Measurements from ENCODE around the gene SHROOM3.
A peak's percentile ranks its signal among the peaks of the same experiment; 100 is the strongest.
"Not testable (repeated sequence)": the region's sequence is repeated elsewhere in the genome, so short reads cannot be mapped to it uniquely, and the experiment has no call there.

Gene SHROOM3

DNA sequence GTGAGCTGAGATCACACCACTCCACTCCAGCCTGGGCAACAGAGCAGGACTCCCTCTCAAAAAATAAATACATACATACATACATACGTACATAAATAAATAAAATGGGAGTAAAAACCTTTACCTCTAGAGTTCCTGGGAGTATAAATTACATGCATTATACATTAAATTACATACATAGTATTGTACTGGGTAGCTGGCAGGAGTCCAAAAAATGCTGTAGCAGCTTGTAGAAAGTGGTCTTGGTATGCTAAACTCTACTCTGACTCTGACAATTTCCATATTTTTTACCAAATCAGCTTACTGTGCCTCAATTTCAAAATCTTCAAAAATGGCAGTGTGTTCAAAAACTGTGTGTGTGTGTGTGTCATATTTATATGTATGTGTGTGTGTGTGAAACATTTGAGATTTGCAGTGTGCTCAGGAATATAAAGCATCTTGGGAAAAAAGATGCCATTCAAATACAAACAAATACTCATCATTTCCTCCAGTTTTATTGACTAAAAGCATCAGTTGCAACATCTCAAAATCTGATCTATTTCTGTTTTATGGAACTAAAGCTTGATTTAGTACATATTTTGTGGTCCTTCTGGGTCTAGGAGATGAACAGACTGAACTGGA lies 171.7 kb downstream of the SHROOM3 start:
- no peak for DNase-seq (ENCODE audit: low spot score)
- TF ChIP-seq, protein P1, sequence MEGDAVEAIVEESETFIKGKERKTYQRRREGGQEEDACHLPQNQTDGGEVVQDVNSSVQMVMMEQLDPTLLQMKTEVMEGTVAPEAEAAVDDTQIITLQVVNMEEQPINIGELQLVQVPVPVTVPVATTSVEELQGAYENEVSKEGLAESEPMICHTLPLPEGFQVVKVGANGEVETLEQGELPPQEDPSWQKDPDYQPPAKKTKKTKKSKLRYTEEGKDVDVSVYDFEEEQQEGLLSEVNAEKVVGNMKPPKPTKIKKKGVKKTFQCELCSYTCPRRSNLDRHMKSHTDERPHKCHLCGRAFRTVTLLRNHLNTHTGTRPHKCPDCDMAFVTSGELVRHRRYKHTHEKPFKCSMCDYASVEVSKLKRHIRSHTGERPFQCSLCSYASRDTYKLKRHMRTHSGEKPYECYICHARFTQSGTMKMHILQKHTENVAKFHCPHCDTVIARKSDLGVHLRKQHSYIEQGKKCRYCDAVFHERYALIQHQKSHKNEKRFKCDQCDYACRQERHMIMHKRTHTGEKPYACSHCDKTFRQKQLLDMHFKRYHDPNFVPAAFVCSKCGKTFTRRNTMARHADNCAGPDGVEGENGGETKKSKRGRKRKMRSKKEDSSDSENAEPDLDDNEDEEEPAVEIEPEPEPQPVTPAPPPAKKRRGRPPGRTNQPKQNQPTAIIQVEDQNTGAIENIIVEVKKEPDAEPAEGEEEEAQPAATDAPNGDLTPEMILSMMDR (IDR thresholded peaks at IDR 0.05; ENCODE audit: extremely low read depth, missing control alignments) = no peak

DNA sequence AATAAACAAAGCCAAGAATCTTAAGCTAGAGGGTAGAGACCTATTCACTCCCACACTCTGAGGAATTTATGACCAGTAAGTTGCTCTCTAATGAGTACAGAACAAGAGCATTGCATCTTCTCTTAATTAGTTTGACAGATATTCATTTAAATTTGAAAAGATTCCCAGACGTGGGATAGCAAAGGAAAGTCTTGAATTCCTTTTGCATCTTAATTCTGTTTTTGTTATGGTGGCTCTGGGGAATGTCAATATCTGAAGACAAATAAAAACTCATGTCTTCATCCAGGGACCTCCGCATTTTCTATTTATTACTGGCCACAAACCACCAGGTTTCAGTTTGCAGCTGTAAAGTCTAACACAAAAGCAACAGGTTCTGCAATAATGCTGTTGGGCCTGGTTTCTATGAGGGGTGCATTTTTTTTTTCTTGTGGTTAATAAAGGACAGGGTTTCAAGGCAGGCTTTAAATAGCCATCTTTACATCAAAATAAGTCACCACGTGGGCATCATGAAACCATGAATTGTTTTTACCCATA lies 172.3 kb downstream of the SHROOM3 start:
- DNase-seq (ENCODE audit: low spot score) = peak; percentile 56
- TF ChIP-seq, protein P1 (IDR thresholded peaks at IDR 0.05; ENCODE audit: extremely low read depth, missing control alignments) = no peak

DNA sequence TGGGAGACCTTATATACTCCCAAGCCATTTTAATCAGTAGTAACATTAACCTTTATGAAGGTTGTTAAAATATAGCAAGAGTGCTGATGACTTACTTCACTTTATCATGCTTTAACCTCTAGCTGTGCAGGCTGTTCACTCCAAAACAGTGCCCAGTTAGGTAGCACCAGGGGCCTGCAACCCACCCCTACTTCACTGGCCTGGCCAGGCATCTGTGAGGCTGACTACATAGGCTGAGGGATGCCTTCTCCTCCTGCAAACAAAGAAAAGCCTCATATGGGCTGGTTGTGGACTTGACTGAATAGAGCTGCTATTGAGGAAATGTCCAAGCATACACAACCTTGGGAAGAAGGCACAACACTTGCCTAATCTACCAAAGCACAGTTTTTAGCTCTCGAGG lies 172.8 kb downstream of the SHROOM3 start:
- DNase-seq (ENCODE audit: low spot score) = no peak
- TF ChIP-seq, protein P1 (IDR thresholded peaks at IDR 0.05; ENCODE audit: extremely low read depth, missing control alignments) = no peak

DNA sequence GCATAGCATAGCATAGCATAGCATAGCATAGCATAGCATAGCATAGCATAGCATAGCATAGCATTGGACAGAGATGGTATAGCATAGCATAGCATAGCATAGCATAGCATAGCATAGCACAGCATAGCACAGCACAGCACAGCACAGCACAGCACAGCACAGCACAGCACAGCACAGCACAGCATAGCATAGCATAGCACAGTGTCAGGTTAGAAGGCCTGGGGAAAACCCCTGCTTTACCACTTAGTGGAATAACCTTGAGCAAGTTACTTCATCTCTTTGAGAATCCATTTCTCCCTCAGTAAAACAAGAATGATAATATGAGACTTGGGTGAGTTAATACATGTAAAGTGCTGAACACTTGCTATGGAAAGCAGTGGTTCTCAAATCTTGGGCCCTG lies 173.5 kb downstream of the SHROOM3 start:
- DNase-seq (ENCODE audit: low spot score) = not testable (repeated sequence)

DNA sequence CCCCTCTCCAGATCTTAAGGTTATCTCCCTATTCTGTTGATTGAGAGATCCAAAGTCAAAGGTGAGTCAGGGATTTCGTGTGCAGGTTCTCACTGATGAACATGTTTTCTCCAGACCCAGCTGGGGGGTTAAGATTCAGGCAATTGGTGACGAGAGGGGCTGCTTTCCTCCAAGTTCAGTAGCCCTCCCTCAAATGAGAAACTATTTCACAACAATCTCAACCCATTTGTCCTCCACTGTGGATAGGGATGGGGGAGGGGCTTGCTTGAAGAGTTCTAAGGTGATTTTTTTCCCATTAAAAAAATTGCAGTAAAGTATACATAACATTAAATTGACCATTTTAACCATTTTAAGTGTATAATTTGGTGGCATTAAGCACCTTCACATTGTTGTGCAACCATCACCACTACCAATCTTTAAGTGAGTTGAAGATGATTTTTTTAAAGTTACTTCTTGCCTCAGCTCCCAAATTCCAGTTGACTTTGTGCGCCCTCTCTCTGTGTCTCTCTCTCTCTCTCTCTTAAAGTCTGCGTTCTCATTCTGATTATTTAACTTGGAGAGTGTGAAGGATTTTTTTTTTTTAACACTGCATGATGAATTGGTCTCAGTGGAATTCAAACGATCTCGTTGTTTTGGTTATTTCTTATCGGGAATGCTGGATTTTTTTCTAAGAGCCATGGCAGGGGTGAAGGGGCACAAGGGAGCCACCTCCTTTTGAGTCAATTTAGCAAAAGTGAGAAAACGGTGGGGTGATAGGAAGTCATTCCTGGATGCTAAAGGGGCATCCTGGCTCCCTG lies 175.9 kb downstream of the SHROOM3 start:
- DNase-seq (ENCODE audit: low spot score) = no peak

DNA sequence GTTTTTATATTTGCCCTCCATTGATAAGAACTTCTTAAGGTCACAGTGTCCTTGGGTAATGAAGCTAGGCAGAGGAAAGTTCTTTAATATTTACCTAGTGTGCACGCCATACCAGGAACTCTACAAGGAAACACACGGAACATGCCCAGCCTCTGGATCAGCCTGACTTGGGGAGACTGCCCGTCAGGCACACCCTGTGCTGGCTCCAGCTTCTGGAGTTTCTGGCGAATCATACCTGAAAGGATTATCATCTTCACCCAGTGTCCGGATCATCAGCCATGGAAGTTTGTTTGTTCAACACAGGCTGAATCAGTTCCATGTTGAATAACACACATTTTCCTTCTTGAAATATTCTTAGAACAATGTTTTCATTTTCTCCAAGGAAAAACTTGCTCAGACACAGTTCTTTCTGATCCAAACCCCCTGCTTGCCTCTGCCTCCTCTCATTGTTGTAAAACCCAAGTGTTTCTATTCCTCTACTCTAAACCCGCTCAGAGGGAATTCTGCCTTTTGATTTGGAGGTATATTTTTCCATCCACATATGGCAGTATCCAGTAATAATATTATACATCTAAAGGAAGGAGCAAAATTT lies 176.7 kb downstream of the SHROOM3 start:
- DNase-seq (ENCODE audit: low spot score) = no peak
- TF ChIP-seq, protein P1 (IDR thresholded peaks at IDR 0.05; ENCODE audit: extremely low read depth, missing control alignments) = no peak

More for the DNA sequence above, 175.9 kb downstream of the SHROOM3 start:
- TF ChIP-seq, protein P1 (IDR thresholded peaks at IDR 0.05; ENCODE audit: extremely low read depth, missing control alignments) = no peak

DNA sequence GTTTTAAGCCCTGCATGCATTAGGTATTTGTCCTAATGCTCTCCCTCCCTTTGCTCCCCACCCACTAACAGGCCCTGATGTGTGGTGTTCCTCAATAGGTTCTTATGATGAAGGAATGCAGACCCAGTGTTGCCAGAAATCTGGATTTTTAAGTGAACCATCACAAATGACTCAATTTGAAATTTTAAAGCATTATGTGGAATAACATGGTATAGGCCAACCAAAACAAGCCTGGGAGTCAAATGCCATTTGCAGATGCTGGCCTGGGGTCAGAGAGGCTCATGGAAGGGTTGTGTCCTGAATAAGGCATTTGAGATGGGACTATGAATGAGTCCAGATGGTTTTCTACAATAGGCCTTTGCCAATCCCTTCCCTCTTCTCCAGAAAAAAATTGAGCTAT lies 179.6 kb downstream of the SHROOM3 start:
- no peak for DNase-seq (ENCODE audit: low spot score)
- TF ChIP-seq, protein P1 (IDR thresholded peaks at IDR 0.05; ENCODE audit: extremely low read depth, missing control alignments) = no peak
